Activated CD4-positive, CD25-positive, alpha-beta regulatory T cell treated with anti-CD3 and anti-CD28 coated beads, Interleukin-2, amount 50 U/mL, for 72 hours (primary cell): ENCODE data around the gene COL2A1.

Experiments used
- DNase-seq: peaks from one replicate; pipeline ENCODE4 v3.0.0; 2021

Gene COL2A1

DNA sequence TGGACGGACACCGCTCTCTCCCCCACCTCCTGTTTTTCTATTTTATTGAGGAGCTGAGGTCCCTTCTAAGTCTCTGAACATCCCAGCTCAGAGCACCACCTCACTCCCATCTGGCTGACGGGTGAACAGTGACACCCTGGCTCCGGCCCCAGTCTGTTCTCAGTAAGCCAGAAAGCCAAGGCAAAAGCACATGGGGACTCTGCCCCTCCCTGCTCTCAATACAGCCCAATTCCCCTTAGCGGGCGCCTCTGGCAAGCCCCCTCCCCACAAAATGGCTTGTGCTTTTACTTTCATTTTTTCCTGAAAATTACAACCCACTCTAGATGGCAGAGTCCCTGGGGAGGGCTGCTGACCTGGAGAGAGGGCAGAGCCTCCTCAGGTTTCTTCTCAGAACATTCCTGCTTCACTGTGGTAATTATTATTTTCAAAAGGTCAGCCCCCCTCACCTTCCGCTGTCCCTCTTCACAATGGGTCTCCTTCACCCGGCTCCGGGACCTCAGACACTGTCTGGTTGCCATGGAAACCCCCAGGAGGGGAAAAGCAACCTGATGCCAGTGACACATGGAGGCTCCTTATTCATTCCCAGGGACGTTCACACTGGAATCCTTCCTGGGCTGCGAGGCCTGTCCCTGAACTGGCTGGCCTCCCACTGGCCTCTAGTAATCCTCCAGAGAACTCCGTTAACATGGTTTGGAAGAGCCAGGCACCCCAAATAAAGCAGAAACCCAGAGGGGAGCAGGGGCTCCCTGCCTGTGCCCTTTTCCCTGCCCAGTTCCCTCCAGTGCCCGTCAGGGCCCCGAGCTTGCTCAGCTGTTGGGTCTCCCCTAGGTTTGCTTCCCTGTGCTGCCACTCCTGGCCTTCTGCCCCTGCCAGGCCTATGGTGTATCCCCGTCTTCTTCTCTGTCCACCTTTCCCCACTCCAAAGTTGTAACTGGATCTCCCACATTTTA is 15.9 kb downstream of the COL2A1 start:
- no peak for DNase-seq

DNA sequence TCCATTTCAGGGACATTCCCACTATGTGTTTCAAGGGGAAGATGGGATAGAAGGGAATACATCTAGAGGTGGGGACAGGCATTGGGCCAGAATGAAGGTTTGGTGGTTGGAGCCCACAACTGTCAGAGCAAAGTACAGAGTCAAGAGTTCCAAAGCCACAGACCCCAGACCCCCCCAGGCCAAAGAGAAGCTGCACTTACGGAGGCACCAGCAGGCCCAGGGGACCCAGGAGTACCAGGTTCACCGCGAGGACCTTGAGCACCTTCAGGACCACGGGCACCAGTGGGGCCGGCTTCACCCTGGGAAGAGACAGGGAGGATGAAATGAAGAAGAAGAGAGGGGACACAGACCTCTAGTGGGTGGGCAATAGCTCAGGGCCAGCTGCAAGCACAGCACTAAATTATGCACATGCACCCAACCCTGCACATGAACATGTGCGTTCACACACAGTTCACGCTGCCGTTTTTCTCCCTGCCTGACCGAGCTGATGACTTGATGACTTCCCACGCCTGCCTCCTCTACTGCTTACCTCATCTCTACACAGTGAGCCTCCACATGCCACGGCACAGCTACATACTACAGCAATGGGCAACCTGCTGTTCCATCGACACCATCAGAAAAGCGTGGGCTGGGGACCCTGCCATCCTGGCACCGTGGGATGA is 16.7 kb downstream of the COL2A1 start:
- DNase-seq: peak; percentile 8

- no peak for DNase-seq
These were observed 17.4 kb downstream of the COL2A1 start for GRCh38 chr12:47986832-47987231.

- DNase-seq: no peak
These were observed 18.0 kb downstream of the COL2A1 start for GRCh38 chr12:47986291-47986660.

- no peak for DNase-seq
These were observed 18.5 kb downstream of the COL2A1 start for GRCh38 chr12:47985596-47986290.

- DNase-seq: no peak
These were observed 19.9 kb downstream of the COL2A1 start for GRCh38 chr12:47984331-47984801.

DNA sequence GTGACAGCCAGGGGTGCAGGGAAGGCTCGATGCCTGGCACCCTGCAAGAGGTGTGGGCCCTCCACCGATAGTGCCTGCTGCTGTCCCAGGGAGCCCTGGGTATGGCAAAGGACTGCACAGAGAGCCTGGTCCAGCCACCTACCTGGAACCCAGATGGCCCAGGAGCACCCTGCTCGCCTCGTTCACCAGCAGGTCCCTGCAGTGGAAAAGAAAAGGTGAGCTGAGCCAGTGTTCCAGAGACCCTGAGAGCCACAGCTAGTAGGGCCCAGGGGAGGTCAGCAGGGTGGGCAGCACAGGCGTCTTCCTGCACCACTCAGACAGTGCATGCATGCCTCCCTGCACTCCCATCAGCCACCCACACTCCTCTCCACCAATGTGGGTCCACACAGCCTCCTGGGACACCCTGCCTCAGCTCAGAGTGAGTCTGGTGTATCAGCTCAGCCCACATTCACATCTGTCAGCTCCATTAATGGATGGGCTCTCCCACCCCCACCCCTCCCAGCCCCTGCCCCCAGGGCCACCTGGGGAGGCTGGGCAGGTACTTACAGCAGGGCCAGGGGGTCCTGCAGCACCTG is 20.6 kb downstream of the COL2A1 start:
- no peak for DNase-seq

GRCh38 chr12:47982770-47983169 is 21.5 kb downstream of the COL2A1 start:
- no peak for DNase-seq

DNA sequence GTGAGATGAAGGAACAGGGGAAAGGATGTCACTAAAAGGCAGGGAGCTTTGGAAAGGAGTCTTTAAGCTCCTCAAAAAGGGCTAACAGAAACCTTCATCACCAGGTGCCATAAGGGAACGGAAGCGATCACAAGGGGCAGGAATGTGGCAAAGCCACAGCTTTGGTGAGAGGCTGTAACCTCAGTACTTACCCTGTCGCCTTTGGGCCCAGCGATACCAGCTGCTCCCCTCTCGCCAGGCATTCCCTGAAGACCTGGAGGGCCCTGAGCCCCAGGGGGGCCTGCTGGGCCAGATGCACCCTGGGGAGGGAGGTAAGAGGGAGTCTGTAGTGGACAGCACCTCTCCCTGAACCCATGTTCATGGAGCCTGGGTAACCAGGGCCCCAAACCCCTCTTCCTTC is 22.0 kb downstream of the COL2A1 start:
- DNase-seq: no peak

GRCh38 chr12:47981496-47982260 is 22.6 kb downstream of the COL2A1 start:
- DNase-seq: no peak

DNA sequence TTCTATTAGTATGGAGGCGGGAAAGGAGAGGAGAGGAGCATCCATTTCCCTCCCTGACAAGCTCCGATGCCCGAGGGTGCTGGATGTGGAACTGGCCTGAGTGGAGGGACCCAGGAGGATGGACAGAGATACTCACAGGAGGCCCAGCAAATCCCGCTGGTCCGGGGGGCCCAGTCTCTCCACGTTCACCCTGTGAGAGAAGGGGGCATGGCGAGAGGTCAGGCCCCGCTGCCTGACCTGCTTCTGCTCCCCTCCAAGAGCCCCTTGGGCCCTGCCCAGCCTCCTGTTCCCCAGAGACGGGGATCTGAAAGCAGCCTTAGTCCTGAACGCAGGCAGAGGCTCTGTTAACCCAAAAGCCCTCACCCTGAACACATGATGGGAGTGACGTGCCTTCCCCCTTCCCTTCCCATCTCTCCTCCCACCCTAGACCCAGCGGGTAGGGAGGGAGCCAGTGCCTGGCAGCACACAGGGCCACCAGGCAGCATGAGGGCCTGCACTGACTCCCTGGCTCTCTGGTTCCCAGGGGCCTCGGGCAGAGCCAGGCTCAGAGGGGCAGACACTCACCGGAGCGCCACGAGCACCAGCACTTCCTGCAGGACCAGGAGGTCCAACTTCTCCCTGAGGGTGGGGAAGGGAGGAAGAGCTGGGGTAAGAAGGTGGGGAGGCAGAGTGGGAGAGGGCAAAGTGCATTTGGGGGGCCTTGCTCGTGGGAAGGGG is 23.3 kb downstream of the COL2A1 start:
- DNase-seq: no peak

- no peak for DNase-seq
These were observed 24.1 kb downstream of the COL2A1 start for GRCh38 chr12:47980197-47980596.

GRCh38 chr12:47979686-47980085 is 24.6 kb downstream of the COL2A1 start:
- DNase-seq: no peak

DNA sequence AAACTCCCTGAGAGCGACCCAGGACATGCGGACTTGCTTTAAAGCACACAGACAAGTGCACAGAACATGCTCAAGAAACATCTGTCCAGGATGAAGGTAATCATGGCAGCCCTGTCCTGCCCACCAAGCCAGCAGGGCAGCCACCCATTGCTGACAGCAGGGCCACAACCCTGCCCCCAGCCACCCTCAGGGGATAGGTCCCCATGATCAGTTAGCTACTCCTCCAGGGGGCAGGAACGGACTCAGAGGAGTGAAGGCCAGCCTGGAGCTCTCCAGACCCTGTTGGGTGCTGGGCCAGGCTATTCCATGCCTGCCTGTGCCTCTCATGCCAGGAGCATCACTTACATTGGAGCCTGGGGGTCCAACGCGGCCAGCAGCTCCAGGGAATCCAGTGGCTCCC is 25.1 kb downstream of the COL2A1 start:
- no peak for DNase-seq

- DNase-seq: no peak
These were observed 25.7 kb downstream of the COL2A1 start for GRCh38 chr12:47978598-47978873.

GRCh38 chr12:47977772-47978597 is 26.3 kb downstream of the COL2A1 start:
- no peak for DNase-seq

- no peak for DNase-seq
These were observed 27.1 kb downstream of the COL2A1 start for GRCh38 chr12:47977046-47977771.

- DNase-seq: no peak
These were observed 28.5 kb downstream of the COL2A1 start for GRCh38 chr12:47975816-47976215.

DNA sequence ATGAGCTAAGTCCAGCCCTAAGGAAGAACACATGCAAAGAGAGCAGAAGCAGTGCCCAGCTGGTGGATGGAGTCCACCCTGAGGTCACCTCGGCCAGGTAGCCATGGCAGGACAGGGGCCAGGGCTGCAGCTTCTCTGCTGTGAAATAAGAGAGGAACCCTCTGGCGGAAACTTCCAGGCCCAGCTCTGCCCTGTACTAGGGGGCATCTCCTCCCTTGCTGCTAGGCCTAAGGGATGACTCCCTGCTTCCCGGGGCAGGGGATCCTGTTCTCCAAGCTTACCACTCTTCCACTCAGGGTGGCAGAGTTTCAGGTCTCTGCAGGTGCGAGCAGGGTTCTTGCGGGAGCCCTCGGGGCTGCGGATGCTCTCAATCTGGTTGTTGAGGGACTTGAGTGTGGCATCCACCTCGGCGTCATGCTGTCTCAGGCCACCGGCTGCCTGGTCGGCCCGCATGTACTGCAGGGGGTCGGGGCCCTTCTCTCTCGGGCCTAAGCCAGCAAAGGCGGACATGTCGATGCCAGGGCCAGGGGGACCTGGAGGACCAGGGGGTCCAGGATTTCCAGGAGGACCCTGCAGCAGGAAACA is 29.1 kb downstream of the COL2A1 start:
- no peak for DNase-seq

- DNase-seq: no peak
These were observed 30.4 kb downstream of the COL2A1 start for GRCh38 chr12:47973870-47974269.
